ENCODE measurements around the gene RASSF5.

Gene RASSF5

DNA sequence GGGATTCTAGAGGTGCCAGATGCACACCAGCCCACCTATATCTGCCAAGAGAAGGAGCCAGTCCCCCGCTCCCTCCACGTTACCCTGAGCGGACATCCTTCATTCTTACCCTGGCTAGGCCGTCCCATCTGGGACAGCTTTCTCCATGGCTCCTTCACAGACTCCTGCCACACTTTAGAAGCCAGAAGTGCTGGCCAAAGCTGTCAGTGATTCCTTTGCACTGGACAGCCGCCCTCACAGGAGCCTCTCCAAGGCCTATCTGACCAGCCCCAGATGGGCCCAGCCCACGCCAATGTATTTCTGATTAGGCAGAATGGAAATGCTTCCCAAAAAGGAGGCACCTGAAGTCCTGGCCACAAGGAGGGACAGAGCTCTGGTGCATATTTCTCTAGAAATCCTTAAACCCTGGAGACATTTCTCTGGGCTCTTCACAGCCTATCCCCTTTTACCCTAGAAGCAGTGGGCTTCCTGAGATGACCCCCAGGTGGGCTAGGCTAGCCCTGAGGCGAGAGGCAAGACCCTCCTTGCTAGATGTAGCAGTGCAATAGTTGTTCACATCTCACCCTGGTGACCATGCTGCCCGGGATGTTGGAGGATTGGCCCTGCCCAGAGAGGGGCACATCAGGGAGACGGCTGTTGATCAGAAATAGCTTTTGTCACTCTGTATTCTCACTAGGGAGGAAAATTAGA lies 44.1 kb downstream of the RASSF5 start:
- DNase-seq (ENCODE audit: low read depth) = no peak

- DNase-seq (ENCODE audit: low read depth) = no peak
Observed at GRCh38 chr1:206551986-206552326, 44.6 kb downstream of the RASSF5 start.

GRCh38 chr1:206554211-206554610 lies 46.9 kb downstream of the RASSF5 start:
- no peak for DNase-seq (ENCODE audit: low read depth)

- no peak for DNase-seq (ENCODE audit: low read depth)
Observed at GRCh38 chr1:206554701-206555472, 47.6 kb downstream of the RASSF5 start.

GRCh38 chr1:206555473-206555935 lies 48.2 kb downstream of the RASSF5 start:
- DNase-seq (ENCODE audit: low read depth) = no peak

- no peak for DNase-seq (ENCODE audit: low read depth)
Observed at GRCh38 chr1:206556047-206556749, 48.9 kb downstream of the RASSF5 start.

- peak; percentile 72 for DNase-seq (ENCODE audit: low read depth)
Observed at GRCh38 chr1:206556750-206557635, 49.7 kb downstream of the RASSF5 start.

DNA sequence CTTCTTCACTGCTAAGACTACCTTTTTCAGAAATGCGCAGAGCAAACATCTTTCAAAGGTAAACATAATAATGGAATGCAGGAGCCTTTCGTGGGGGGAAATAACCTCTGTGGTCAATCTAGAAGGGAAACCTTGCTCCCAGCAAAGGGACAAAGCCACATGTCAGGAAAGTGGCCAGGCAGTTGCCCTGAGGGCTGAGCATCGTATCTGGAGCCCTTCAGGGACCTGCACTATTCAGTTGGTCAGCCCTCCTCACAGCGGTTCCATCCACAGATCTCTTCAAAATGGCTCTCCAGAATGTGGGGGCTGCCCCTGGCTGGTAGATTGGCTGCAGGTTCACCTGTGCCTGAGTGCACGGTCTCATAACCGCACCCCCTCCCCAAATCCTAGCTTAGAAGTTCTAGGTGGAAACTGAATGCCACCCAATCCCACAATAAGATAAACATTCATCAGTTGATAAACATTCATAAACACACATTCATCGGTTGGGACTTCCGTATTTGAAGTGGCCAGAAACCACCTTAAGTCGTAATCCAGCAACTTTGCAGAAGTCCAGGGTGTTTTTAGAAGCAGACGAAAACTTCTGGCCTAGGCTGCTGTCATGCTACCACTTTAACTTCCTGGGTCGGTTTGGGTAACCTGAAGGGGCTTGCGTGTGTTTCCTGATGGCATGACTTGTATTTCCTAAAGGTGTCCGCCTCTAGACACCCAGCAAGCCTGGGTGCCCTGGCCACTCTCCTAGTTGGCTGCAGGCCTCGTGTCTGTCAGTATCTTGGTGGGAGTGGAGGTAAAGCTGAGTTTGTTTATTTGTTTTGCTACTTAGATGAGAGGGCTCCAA lies 50.5 kb downstream of the RASSF5 start:
- no peak for DNase-seq (ENCODE audit: low read depth)

DNA sequence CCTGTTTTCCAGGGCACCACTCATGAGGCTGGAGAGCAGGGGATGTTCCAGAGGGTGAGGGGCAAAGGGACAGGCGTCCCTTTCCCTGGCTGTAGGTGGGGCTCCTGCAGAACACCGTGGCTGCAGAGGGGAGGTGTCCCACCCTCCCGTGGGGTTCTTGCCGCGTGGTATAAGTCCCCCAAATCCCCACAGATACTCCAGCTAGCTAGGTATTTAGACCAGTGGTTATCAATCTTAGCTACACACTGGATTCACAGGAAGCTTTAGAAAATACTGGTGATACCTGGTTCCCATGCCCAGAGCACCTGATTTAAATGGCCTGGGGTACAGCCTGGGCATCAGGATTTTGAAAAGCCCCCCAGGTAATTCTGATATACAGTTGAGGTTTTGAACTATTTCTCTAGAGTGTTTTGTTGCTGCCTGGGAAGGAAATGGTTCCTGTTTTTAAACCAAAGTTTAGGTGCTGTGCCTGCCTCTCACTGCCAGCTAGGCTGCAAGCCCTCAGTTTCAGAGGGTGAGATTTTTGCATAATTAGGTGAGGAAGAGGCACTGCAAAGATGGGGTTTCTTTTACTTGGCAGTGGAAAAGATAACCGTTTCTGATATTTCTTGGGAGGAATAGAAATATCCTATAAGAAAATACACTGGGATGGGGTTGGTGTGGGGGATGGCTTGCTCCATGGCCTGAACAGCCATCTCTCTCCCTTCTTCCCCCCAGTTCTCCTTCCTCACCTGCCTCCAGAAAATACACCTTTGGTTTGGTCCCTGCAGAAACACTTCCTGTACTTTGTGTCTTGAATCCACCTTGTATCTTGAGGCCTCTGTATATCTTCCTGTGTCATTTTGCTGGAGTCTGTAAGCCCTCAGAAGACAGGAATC lies 51.7 kb downstream of the RASSF5 start:
- DNase-seq (ENCODE audit: low read depth) = no peak

DNA sequence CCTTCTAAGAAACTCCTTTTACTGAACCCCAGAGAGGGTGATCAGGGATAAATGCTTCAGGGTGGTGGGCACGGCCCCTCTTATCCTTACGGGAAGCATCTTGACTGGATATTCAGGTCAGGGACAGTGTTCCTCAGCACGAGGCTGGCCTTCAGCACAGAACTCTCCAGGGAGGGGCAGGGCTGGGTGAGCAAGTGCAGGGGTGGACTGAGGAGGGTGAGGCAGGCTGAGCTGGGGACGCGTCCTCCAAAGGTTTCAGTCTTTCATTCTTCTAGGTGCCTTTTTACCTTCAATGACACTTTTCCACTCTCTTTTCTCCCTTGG lies 52.3 kb downstream of the RASSF5 start:
- DNase-seq (ENCODE audit: low read depth) = no peak

- DNase-seq (ENCODE audit: low read depth) = no peak
Observed at GRCh38 chr1:206560007-206560716, 52.8 kb downstream of the RASSF5 start.

- DNase-seq (ENCODE audit: low read depth) = peak; percentile 34
Observed at GRCh38 chr1:206563367-206564207, 56.3 kb downstream of the RASSF5 start.

DNA sequence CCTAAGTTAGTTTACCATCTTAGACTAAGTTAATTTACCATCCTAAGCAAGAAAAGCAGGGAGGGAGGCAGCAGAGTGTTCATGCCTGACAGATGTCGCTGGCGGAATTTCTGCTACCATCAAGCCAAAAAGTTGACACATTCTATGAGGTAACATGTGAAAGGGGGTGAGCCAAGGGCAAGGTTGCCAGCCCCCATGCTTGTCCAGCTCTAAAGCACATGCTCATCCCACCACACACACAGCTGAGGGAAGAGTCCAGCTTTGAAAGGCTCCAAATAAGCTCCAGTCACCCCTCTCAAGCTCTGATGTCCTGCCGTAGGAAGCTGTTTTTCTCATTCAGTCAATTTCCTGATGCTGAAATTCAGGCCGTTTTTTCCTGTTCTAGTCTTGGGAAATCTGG lies 58.7 kb downstream of the RASSF5 start:
- DNase-seq (ENCODE audit: low read depth) = no peak

- no peak for DNase-seq (ENCODE audit: low read depth)
Observed at GRCh38 chr1:206566999-206567398, 59.7 kb downstream of the RASSF5 start.

GRCh38 chr1:206568256-206568655 lies 60.9 kb downstream of the RASSF5 start:
- peak; percentile 57 for DNase-seq (ENCODE audit: low read depth)

- no peak for DNase-seq (ENCODE audit: low read depth)
Observed at GRCh38 chr1:206568779-206569352, 61.5 kb downstream of the RASSF5 start.

- DNase-seq (ENCODE audit: low read depth) = no peak
Observed at GRCh38 chr1:206569556-206569955, 62.2 kb downstream of the RASSF5 start.

DNA sequence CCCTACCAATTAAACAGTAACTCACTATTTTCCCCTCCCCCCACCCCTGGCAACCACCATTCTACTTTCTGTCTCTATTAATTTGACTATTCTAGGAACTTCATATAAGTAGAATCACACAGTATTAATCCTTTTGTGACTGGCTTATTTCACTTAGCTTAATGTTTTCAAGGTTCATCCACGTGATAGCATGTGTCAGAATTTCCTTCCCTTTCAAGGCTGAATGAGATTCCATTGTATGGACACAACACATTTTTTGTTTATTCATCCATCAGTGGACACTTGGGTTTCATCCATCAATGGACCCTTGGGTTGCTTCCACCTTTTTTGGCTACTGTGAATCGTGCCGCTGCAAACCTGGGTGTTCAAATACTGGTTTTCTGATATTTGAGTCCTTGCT lies 63.2 kb downstream of the RASSF5 start:
- DNase-seq (ENCODE audit: low read depth) = no peak
